Measurements from ENCODE around the gene TSEN54.

The TSEN54 gene

GRCh38 chr17:75516255-75516618 lies at the start of gene TSEN54:
Gene TSEN54 (plus strand): TSS chr17:75516528. CDS start chr17:75516561, 33 bp downstream.
- DNase-seq (ENCODE audit: low read depth, low spot score) = no peak
- H3K27ac ChIP-seq (ENCODE audit: low read length) = no peak within 1 kb of the TSS
- peaks cover 8% of the 10 kb centered on the region; the same call in 1 of the 2 replicates for H3K36me3 ChIP-seq (ENCODE audit: control insufficient read depth, insufficient read depth, low read length)
- H3K27me3 ChIP-seq (ENCODE audit: control insufficient read depth, insufficient read depth, low read length) = no peaks in the 10 kb centered on the region
- peak within 1 kb of the TSS; percentile 90 for H3K4me3 ChIP-seq (ENCODE audit: low read length)
- H3K9me3 ChIP-seq (ENCODE audit: control insufficient read depth, insufficient read depth, low read length) = no peaks in the 10 kb centered on the region
- no CpG with 5 or more reads among the region's 45 CpGs for WGBS (ENCODE audit: insufficient coverage, insufficient read length)
- H3K4me1 ChIP-seq (ENCODE audit: control insufficient read depth, insufficient read depth, low read length) = peaks cover 10% of the 10 kb centered on the region

DNA sequence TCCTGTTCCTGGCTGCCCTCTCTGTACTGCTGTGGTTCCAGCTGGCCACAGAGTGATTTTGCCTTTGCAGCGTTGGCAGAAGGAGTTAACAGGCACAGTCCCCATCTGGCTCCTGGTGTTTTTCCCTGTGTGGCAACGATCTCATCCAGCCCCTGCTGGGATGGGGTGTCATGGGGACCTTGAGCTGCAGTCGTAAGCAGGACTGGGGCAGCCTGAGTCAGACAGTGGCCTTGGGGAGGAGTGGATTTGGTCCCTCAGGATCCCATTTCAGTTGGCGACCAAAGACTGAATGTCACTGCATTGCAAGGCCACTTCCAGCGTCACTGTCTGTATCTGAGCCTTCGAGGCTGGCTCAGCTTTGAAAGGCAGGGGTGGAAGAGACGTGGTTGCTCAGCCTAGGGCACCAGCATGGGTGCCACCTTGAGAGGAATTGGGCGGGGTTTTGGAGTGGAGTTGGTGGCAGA lies 48.0 kb upstream of the TSEN54 start:
- H3K27ac ChIP-seq (ENCODE audit: low read length) = no peak overlapping the region
- no CpG with 5 or more reads among the region's 8 CpGs for WGBS (ENCODE audit: insufficient coverage, insufficient read length)
- no peaks in the 10 kb centered on the region for H3K9me3 ChIP-seq (ENCODE audit: control insufficient read depth, insufficient read depth, low read length)
- DNase-seq (ENCODE audit: low read depth, low spot score) = no peak
- H3K27me3 ChIP-seq (ENCODE audit: control insufficient read depth, insufficient read depth, low read length) = no peaks in the 10 kb centered on the region
- H3K4me3 ChIP-seq (ENCODE audit: low read length) = no peak overlapping the region
- H3K4me1 ChIP-seq (ENCODE audit: control insufficient read depth, insufficient read depth, low read length) = no peaks in the 10 kb centered on the region
- no peaks in the 10 kb centered on the region for H3K36me3 ChIP-seq (ENCODE audit: control insufficient read depth, insufficient read depth, low read length)

- H3K9me3 ChIP-seq (ENCODE audit: control insufficient read depth, insufficient read depth, low read length) = no peaks in the 10 kb centered on the region
- no peak overlapping the region for H3K4me3 ChIP-seq (ENCODE audit: low read length)
- H3K36me3 ChIP-seq (ENCODE audit: control insufficient read depth, insufficient read depth, low read length) = no peaks in the 10 kb centered on the region
- no CpG with 5 or more reads among the region's 13 CpGs for WGBS (ENCODE audit: insufficient coverage, insufficient read length)
- H3K4me1 ChIP-seq (ENCODE audit: control insufficient read depth, insufficient read depth, low read length) = no peaks in the 10 kb centered on the region
- no peak for DNase-seq (ENCODE audit: low read depth, low spot score)
- H3K27me3 ChIP-seq (ENCODE audit: control insufficient read depth, insufficient read depth, low read length) = no peaks in the 10 kb centered on the region
- no peak overlapping the region for H3K27ac ChIP-seq (ENCODE audit: low read length)
Observed at GRCh38 chr17:75468779-75469373, 47.5 kb upstream of the TSEN54 start.

- Histone ChIP-seq H3K27me3 (ENCODE audit: control insufficient read depth, insufficient read depth, low read length) (no peaks in the 10 kb centered on the region), H3K27ac (ENCODE audit: low read length) (no peak overlapping the region), H3K9me3 (ENCODE audit: control insufficient read depth, insufficient read depth, low read length) (no peaks in the 10 kb centered on the region), H3K4me3 (ENCODE audit: low read length) (no peak overlapping the region), H3K36me3 (ENCODE audit: control insufficient read depth, insufficient read depth, low read length) (no peaks in the 10 kb centered on the region), H3K4me1 (ENCODE audit: control insufficient read depth, insufficient read depth, low read length) (no peaks in the 10 kb centered on the region)
- WGBS (ENCODE audit: insufficient coverage, insufficient read length) = no CpG with 5 or more reads among the region's 6 CpGs
- DNase-seq (ENCODE audit: low read depth, low spot score) = no peak
Observed at GRCh38 chr17:75471207-75471606, 45.1 kb upstream of the TSEN54 start.

- DNase-seq (ENCODE audit: low read depth, low spot score) = no peak
- Histone ChIP-seq H3K4me1 (ENCODE audit: control insufficient read depth, insufficient read depth, low read length) (no peaks in the 10 kb centered on the region), H3K4me3 (ENCODE audit: low read length) (no peak overlapping the region), H3K36me3 (ENCODE audit: control insufficient read depth, insufficient read depth, low read length) (no peaks in the 10 kb centered on the region), H3K27me3 (ENCODE audit: control insufficient read depth, insufficient read depth, low read length) (no peaks in the 10 kb centered on the region), H3K27ac (ENCODE audit: low read length) (no peak overlapping the region), H3K9me3 (ENCODE audit: control insufficient read depth, insufficient read depth, low read length) (no peaks in the 10 kb centered on the region)
- WGBS (ENCODE audit: insufficient coverage, insufficient read length) = no CpG with 5 or more reads among the region's 4 CpGs
Observed at GRCh38 chr17:75472119-75472518, 44.2 kb upstream of the TSEN54 start.

DNA sequence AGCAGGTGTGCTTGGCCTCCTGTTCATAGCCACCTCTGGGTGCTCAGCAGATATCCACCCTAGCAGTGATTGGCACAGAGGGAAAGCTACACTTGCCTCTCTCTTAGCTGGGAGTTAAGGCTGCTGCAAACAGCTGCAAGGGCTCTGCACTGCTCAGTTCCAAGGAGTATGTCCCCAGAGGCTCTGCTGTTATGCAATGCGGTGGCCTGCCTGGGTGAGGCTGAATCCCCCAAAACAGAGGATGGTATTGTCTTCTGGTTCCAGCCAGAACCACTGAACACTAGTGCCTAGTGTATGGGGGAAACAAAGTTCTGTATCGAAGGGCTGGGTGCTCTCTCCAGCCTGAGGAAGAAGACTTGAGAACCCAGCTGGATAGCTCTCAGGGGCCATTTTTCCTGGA lies 43.1 kb upstream of the TSEN54 start:
- H3K27me3 ChIP-seq (ENCODE audit: control insufficient read depth, insufficient read depth, low read length) = no peaks in the 10 kb centered on the region
- H3K9me3 ChIP-seq (ENCODE audit: control insufficient read depth, insufficient read depth, low read length) = no peaks in the 10 kb centered on the region
- H3K36me3 ChIP-seq (ENCODE audit: control insufficient read depth, insufficient read depth, low read length) = no peaks in the 10 kb centered on the region
- H3K4me3 ChIP-seq (ENCODE audit: low read length) = no peak overlapping the region
- DNase-seq (ENCODE audit: low read depth, low spot score) = no peak
- no CpG with 5 or more reads among the region's 2 CpGs for WGBS (ENCODE audit: insufficient coverage, insufficient read length)
- no peaks in the 10 kb centered on the region for H3K4me1 ChIP-seq (ENCODE audit: control insufficient read depth, insufficient read depth, low read length)
- H3K27ac ChIP-seq (ENCODE audit: low read length) = no peak overlapping the region

DNA sequence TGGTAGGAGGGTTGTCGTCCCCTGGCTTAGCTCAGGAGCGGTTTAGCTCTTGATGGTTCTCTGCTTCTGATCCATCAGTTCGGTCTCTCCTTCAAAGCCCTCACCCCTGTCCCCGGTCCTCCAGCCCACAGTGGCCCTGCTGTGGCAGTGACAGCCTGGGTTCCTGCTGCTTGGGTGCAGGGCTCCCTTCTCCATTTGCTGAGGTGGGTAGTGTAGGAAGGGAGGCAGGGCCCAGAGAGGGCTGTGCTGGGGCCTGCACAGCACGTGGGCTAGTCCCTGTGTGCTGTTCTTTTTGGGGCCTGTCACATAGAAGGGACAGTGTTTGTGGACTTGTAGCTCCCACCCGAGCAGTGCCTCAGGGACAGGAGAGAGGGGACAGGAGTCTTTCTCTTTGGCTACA lies 41.6 kb upstream of the TSEN54 start:
- no peaks in the 10 kb centered on the region for H3K27me3 ChIP-seq (ENCODE audit: control insufficient read depth, insufficient read depth, low read length)
- H3K9me3 ChIP-seq (ENCODE audit: control insufficient read depth, insufficient read depth, low read length) = no peaks in the 10 kb centered on the region
- H3K4me3 ChIP-seq (ENCODE audit: low read length) = no peak overlapping the region
- WGBS (ENCODE audit: insufficient coverage, insufficient read length) = no CpG with 5 or more reads among the region's 6 CpGs
- no peak for DNase-seq (ENCODE audit: low read depth, low spot score)
- no peaks in the 10 kb centered on the region for H3K36me3 ChIP-seq (ENCODE audit: control insufficient read depth, insufficient read depth, low read length)
- H3K4me1 ChIP-seq (ENCODE audit: control insufficient read depth, insufficient read depth, low read length) = peaks cover 1% of the 10 kb centered on the region; the same call in 1 of the 2 replicates
- no peak overlapping the region for H3K27ac ChIP-seq (ENCODE audit: low read length)

DNA sequence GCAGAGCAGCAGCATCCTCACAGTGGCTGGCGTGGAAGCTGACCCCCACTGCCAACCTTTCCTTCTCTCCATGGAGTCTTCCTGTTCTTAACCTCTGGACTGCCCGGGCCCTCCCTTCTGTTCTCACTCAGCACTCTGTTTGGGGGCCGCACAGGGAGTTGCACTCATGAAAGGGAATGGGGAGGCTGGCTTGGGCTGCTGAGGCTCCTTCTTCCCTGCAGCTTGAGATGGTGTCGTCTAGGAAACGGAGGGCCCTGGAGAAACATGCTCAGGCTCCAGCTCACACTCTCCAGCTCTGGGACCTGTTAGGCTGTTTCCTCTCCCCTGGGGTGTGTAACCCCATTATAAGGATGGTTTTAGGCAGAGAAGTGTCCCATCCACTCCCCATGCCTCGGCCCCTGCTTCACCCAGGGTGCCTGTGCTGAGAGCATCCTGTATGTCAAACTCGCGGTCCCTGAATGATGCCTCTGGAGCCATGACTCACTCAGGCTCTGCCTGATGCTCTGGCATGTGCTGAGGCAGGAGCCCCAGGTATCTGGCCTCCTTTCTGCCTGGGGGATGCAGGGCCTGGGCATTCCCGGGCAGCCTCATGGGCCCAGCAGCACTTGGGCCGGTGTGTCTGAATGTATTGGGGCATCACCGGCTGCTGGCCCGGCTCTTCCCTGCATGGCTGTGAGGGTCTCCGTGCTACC lies 41.0 kb upstream of the TSEN54 start:
- DNase-seq (ENCODE audit: low read depth, low spot score) = no peak
- no peaks in the 10 kb centered on the region for H3K9me3 ChIP-seq (ENCODE audit: control insufficient read depth, insufficient read depth, low read length)
- peaks cover 1% of the 10 kb centered on the region; the same call in 1 of the 2 replicates for H3K4me1 ChIP-seq (ENCODE audit: control insufficient read depth, insufficient read depth, low read length)
- no peaks in the 10 kb centered on the region for H3K36me3 ChIP-seq (ENCODE audit: control insufficient read depth, insufficient read depth, low read length)
- no peak overlapping the region for H3K4me3 ChIP-seq (ENCODE audit: low read length)
- no peak overlapping the region for H3K27ac ChIP-seq (ENCODE audit: low read length)
- no CpG with 5 or more reads among the region's 13 CpGs for WGBS (ENCODE audit: insufficient coverage, insufficient read length)
- H3K27me3 ChIP-seq (ENCODE audit: control insufficient read depth, insufficient read depth, low read length) = no peaks in the 10 kb centered on the region

DNA sequence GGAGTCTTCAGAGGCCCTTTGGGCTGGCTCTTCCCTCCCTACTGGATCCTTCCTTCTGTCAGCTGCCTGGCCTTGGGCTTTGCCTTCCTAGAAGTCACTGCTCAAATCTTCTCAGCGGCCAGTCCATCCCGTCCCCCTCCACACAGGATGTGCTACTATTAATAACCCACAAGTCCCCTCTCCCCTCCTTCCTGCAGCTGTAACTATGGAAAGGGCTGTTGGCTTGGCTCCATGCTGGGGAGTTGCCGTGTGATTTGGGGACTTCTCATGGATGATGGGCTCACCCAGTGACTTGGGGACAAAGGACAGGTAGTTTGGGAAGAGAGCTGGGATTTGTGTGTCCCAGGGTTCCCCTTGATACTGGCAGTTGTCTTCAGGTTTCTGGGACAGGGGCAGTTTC lies 40.5 kb upstream of the TSEN54 start:
- no CpG with 5 or more reads among the region's 3 CpGs for WGBS (ENCODE audit: insufficient coverage, insufficient read length)
- Histone ChIP-seq H3K4me3 (ENCODE audit: low read length) (no peak overlapping the region), H3K4me1 (ENCODE audit: control insufficient read depth, insufficient read depth, low read length) (peaks cover 1% of the 10 kb centered on the region; the same call in 1 of the 2 replicates), H3K9me3 (ENCODE audit: control insufficient read depth, insufficient read depth, low read length) (no peaks in the 10 kb centered on the region), H3K27me3 (ENCODE audit: control insufficient read depth, insufficient read depth, low read length) (no peaks in the 10 kb centered on the region), H3K27ac (ENCODE audit: low read length) (no peak overlapping the region), H3K36me3 (ENCODE audit: control insufficient read depth, insufficient read depth, low read length) (no peaks in the 10 kb centered on the region)
- DNase-seq (ENCODE audit: low read depth, low spot score) = no peak

GRCh38 chr17:75476271-75476671 lies 40.1 kb upstream of the TSEN54 start:
- Histone ChIP-seq H3K27me3 (ENCODE audit: control insufficient read depth, insufficient read depth, low read length) (no peaks in the 10 kb centered on the region), H3K36me3 (ENCODE audit: control insufficient read depth, insufficient read depth, low read length) (no peaks in the 10 kb centered on the region), H3K4me1 (ENCODE audit: control insufficient read depth, insufficient read depth, low read length) (peaks cover 1% of the 10 kb centered on the region; the same call in 1 of the 2 replicates), H3K4me3 (ENCODE audit: low read length) (no peak overlapping the region), H3K27ac (ENCODE audit: low read length) (no peak overlapping the region), H3K9me3 (ENCODE audit: control insufficient read depth, insufficient read depth, low read length) (no peaks in the 10 kb centered on the region)
- WGBS (ENCODE audit: insufficient coverage, insufficient read length) = no CpG with 5 or more reads among the region's 8 CpGs
- DNase-seq (ENCODE audit: low read depth, low spot score) = no peak
